D721Med (cell line): ENCODE results near the gene GEMIN7.

Experiments used
- DNase-seq: peaks from one replicate; pipeline ENCODE4 v3.0.0; 2011; ENCODE audit warnings: low spot score; ENCODE audit not compliant: insufficient read length
- FAIRE-seq: peaks from 2 replicates; lab custom pipeline; 2011; peaks lifted over from hg19 to GRCh38; lab: Jason Lieb, UNC
- CTCF ChIP-seq: IDR thresholded peaks from 2 replicates; pipeline ENCODE4 v1.5.1; 2012; ENCODE audit warnings: mild to moderate bottlenecking, control low read depth; ENCODE audit not compliant: insufficient read depth; ENCODE audit errors: missing control alignments

GEMIN7 gene

GRCh38 chr19:45071545-45071938 is 7.5 kb upstream of the GEMIN7 start:
- FAIRE-seq: no peak
- TF ChIP-seq CTCF: no peak
- no peak for DNase-seq

GRCh38 chr19:45071969-45072790 is 6.9 kb upstream of the GEMIN7 start:
- FAIRE-seq: no peak
- no peak for TF ChIP-seq CTCF
- no peak for DNase-seq

GRCh38 chr19:45074744-45075300 is 4.2 kb upstream of the GEMIN7 start:
- TF ChIP-seq CTCF: no peak
- no peak for FAIRE-seq
- DNase-seq: no peak

- DNase-seq (no peak), FAIRE-seq (no peak)
- no peak for TF ChIP-seq CTCF
These were observed 3.6 kb upstream of the GEMIN7 start for GRCh38 chr19:45075301-45076028.

- FAIRE-seq (no peak), DNase-seq (peak; percentile 72)
- no peak for TF ChIP-seq CTCF
These were observed 2.8 kb upstream of the GEMIN7 start, which contains the start of gene ZNF296 for GRCh38 chr19:45076029-45076850. TSS of gene ZNF296 (minus strand) at chr19:45076478. CDS start at chr19:45076373, 105 bp downstream.

- FAIRE-seq (no peak), DNase-seq (no peak)
- TF ChIP-seq CTCF: no peak
These were observed 2.0 kb upstream of the GEMIN7 start for GRCh38 chr19:45076851-45077730.
